Suppressor macrophage treated with lipopolysaccharide for 1 hour (primary cell): Measurements from ENCODE around the gene GPC5.
"Not testable (repeated sequence)": the region's sequence is repeated elsewhere in the genome, so short reads cannot be mapped to it uniquely, and the experiment has no call there.

Experiments used
- DNase-seq, 3 donors: peaks; one replicate each; pipeline ENCODE4 v3.0.0-alpha.2; 2020 to 2022

GPC5 gene

GRCh38 chr13:92412996-92413395 is 1014.6 kb downstream of the GPC5 start:
- no peak for DNase-seq

DNA sequence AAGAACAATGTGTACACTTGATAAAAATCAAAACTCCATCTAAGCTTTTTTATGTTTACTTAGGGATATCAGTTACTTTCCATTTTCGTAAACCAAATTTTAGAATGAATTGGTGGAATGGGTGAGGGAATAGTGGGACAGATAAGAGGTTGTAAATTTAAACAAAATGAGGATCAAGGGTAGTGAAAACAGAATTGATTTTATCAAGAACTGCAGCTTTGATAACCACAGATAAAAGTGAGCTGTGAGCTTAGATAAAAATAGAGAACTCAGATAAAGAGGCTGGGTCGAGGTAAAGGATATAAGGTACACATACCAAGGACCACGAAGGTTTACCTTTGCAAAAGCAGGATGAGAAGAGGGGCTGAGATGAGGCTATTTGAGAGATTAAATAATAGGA is 1015.0 kb downstream of the GPC5 start:
- no peak for DNase-seq

DNA sequence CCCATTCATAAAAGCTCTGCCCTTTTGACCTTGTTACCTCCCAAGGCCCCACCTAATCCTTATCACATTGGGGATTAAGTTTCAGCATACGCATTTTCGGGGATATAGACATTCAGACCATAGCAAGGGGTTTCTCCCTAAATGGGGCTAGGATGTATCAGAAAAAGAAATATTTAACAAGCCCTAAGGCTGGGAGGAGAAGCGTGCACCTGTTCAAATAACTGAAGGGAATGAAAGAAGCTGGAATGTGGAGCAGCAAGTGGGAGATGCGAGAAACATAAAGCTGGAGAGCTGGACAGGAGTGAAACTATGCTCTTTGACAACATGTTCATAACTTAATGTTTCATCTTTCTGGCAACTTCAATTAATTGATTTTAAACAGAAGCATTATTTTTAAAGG is 1016.4 kb downstream of the GPC5 start:
- DNase-seq: no peak

DNA sequence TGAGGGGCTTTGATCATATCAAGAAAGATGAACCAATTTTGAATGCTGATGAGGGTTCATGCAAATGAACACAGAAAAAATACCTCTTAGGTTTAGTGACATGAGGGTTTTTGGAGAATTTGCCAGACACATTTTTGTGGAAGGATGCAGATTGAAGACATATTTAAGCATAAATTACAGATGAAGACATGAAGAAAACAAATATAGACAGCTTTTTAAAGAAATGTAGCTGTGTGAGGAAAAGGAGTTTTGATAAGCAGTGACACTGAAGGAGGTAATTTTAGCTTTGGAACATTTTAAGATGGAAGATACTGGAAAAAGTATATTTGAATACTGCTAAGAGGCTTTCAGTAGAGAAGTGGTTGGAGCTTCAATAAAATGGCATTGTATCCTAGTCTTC is 1017.4 kb downstream of the GPC5 start:
- DNase-seq: no peak

- DNase-seq: no peak
Measured at GRCh38 chr13:92418818-92419412, 1020.5 kb downstream of the GPC5 start.

DNA sequence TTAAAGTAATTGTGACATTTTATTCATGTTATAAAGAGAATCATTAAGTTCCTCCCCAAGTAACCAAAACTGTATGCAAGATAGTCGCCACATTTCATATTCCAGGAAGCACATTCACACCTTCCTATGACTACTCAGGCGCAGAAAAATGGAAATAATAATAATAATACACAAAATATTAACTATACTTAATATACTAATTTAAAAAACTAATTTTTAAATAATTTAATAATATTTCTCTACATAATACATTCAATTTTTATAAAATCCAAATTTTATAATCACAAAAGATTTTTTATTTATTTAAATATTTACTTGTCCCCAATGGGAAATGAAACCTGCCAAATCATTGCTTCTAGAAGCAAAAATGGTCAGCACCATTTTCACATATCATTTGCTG is 1030.8 kb downstream of the GPC5 start:
- no peak for DNase-seq

DNA sequence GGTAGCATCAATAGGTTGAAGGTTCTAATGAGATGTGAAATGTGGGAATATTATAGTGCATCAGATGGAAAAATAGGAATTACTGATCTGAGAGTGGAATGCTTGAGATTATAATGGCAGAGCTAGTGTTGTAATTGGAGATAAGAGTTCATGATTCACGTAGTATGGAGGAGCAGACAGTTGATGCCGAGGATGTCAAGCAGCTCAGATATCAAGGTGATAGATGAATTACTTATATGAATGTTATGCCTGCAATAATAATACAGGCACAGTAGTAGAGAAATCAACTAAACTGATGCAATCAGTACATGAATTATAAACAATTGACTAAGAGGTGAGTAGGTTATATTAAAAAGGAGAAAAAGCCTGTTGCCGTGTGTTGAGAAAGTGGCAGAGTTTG is 1035.0 kb downstream of the GPC5 start:
- DNase-seq: no peak

- no peak for DNase-seq
Measured at GRCh38 chr13:92433963-92434362, 1035.5 kb downstream of the GPC5 start.

- no peak for DNase-seq
Measured at GRCh38 chr13:92436924-92437323, 1038.5 kb downstream of the GPC5 start.

- DNase-seq: no peak
Measured at GRCh38 chr13:92444244-92444643, 1045.8 kb downstream of the GPC5 start.

DNA sequence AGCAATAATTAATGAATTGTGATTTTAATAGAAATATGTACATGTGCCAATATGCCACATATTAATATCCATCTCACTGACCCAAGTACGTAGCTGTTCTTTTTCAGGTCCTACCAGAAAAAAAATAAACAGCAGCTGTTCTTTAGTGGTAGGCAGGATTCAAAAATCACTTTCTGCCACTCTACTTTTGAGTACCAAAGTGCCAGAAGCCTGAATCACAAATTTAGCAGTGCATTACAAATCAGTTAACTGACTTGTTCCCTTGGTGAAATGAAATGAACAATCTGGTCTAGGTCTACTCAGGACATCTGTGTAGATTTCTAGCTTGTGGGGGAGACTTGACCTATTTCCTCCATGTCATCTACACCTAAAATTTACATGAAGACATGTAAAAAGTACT is 1052.6 kb downstream of the GPC5 start:
- no peak for DNase-seq

DNA sequence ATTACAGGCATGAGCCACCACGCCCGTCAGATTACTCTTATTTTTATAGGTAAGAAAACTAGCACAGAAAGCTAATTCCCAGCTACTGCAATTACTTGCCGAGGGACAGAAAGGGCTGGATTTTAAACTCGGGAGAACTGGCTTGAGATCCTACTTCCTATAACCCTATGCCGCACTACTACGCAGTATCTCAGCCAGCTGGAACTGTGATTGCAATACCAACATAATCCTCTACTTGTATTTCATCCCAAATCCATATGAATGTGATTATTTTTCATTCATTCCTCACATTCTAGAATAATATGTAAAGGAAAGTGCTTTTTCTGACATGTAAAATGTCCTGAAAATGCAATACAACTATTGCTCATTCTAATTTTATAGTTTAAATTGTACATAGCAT is 1054.4 kb downstream of the GPC5 start:
- DNase-seq: no peak

DNA sequence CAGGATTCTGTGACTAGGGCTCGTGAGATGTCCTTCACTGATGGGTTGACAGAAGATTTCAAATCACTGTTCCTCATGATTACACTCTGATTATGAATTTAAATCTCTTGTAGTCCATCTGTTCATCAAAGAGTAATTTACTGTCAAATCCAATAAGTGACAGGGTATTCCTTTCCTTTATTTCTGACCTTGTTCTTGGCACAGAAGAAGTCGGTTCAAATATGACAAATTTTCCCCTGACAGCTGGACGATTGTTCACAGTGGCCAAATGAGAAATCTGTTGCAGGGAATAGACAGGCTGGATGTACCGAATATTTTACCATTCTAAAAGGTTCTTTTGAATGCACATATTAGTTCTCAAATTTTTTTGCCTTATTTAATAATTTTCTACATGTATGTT is 1060.9 kb downstream of the GPC5 start:
- no peak for DNase-seq

GRCh38 chr13:92460479-92460878 is 1062.1 kb downstream of the GPC5 start:
- DNase-seq: no peak

DNA sequence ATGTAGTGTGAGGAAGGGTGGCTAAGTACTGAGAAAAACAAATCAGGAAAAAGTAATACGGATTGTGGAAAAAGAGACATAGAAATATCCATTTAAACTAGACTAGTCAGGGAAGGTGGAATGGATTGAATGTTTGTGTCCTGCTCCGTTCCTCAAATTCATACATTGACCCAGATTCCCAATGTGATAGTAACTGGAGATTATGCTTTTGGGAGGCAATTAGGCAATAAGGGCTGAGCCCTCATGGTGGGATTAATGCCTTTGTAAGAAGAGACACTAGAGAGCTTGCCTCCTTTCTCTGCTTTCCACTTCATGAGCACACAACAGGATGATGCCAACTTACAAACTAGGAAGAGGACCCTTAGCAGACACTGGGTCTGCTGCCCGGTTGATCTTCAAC is 1063.0 kb downstream of the GPC5 start:
- no peak for DNase-seq

- DNase-seq: no peak
Measured at GRCh38 chr13:92461831-92462230, 1063.4 kb downstream of the GPC5 start.

- DNase-seq: no peak
Measured at GRCh38 chr13:92463134-92463533, 1064.7 kb downstream of the GPC5 start.

DNA sequence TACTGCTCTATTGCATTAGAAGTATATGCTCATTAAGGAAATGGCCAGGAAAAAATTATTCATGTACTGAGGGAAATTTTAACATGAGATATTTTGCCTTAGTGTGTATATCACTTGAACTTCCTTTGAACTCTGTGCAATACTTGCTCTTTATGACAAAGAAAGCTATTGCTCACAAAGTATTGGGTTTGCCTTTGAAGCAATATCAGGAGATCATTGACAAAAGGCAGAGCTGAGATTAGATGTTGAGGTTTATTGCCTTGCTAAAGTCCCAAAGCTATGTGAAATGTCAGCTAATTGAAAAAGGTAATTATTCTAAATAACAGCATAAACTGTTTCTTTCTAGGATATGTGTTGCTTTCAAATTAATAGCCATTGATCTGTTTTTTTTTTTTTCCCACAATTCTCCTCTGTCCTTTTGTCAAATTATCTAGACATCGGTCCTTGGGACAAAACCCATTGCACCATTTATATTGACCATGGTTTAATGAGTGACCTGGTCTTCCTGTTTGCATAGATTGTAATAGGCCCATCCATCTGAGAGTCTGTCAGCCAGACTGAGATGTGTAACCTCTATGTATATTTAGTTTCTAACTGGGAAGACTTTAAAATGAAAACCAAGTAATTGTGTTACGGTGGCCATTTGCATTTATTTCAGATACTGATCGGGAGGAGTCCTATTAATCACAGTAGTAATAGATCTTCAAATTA is 1075.5 kb downstream of the GPC5 start:
- no peak for DNase-seq

DNA sequence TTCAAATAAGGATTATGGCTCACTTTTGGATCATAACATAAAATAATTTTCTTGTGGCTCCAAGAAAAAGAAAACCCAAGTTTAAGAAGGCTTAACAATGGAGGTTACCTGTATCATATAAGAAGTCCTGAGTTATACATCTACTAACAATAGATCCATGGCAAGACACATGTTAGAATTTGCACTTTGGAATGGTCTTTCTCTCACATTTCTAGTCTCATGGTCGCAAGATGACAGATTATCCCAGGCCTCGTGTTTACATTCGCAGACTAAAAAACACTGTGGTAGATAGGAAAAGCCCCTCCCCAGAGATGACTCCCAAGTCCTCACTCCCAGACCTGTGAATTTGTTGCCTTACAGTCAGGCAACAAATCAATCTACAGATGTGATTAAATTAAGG is 1082.0 kb downstream of the GPC5 start:
- no peak for DNase-seq

DNA sequence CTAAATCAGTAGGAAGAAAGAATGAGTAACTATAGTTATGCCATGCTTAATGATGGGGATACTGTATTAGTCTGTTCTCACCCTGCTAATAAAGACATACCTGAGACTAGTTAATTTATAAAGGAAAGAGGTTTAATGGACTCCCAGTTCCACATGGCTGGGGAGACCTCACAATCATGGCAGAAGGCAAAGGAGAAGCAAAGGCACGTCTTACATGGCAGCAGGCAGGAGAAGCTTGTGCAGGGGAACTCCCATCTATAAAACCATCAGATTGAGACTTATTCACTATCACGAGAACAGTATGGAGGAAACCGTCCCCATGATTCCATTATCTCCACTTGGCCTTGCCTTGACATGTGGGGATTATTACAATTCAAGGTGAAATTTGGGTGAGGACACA is 1084.4 kb downstream of the GPC5 start:
- DNase-seq: not testable (repeated sequence)

DNA sequence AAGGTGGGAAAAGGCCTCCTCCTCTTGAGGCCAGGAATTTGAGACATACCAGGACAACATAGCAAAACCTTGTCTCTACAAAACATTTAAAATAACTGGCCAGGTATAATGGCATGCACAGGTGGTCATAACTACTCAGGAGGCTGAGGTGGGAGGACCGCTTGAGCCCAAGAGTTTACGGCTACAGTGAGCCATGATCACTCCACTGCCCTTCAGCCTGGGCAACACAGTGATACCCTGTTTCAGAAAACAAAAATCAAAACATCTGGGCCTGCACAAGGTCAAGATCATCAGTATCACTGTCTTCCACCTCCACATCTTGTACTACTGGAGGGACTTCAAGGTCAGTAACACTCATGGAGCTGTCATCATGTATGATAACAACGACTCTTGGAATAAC is 1085.5 kb downstream of the GPC5 start:
- DNase-seq: no peak

DNA sequence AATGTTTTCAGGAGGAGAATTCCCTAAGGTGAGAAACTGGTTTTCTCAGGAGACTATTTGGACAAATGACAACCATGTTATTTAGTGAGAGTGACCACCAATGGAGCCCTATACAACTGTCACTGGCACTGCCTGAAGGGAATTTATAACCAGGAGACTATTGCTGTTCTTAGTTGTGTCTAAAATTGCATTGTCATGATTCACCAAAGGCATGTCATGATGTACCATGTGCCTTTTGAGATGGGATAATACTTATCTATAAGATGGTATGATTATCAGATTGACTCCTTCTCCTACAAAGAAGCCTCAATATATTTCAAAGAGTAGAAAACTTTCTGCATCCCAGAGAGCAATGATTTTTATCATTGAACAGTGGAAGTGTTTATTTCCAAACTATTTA is 1088.8 kb downstream of the GPC5 start:
- DNase-seq: no peak

DNA sequence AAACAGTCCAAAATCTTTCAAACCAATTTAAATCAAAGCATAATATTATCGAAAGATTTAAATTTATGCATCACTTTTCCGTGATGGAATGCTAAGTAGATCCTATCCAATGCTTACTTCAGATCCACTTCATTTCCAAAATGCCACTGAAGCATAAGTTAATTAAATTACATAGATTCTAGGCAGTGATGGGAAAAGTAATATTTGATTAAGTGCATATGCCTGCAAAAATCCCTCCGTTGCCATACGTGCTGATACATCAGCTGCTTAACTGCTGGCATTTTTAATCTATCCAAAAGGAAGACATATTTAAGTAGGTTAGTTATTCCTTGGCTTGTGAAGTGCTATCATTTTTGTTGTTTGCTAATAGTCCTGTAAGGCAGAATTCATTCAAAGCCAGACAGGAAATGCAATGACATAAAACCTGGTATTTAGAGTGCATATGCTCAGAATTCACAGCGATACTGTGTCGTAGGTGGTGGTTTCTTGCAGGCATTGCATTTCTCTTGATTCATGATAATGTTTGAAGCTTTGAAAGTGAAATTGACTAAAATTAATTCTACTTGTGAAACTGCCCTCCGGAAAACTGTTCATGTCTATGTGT is 1089.9 kb downstream of the GPC5 start:
- DNase-seq: no peak

DNA sequence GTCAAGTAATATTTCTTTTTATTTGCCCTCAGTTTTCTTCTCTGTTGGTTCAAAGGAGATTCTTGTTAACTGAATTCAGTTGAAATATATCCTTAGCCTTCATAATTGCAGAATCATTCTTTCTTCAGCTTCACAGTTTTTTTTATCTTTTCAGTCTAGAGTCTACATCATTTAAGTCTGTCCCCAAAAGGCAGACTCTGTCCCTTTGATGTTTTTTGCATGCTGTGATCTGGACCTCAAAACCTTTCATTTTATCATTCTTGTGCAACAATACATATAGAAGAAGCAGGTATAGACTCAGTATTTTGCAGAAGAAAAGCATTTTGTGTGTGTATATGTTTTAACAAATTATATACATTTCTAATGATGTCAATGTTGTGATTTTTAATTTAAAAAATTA is 1093.4 kb downstream of the GPC5 start:
- DNase-seq: no peak

DNA sequence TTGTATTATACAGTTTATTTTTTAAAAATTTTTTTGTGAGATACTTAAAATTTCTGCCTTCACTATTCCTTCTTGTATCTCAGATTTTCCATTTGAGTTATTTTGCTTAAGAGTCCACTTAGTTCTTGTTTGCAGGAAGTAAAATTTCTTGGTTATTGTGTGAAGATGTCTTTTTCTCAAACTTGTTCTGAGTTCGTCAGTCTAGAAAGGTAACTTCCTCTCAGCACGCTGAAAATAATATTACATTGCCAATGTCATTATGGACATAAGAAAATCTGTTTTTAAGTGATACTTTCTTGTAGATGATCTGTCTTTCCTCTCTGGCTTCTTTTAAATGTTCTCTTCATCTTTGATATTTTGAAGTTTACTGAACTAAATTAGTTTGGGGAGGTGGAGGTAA is 1096.5 kb downstream of the GPC5 start:
- DNase-seq: no peak
